ENCODE data around the gene SARM1. TPM values are rescaled to one million over a fixed set of nuclear protein-coding genes. Genes with fewer than 3 reads are reported as not detected.
A peak's percentile ranks its signal among the peaks of the same experiment; 100 is the strongest.

The SARM1 gene
- total RNA-seq, 1 experiment from 2014 or later, result 17.4 TPM

- Histone ChIP-seq H3K9me3 (ENCODE audit: control insufficient read depth, insufficient read depth, low read depth, low read length) (no peaks in the 10 kb centered on the region), H3K4me1 (ENCODE audit: control insufficient read depth, insufficient read depth, low read length) (peaks cover 8% of the 10 kb centered on the region; the same call in 1 of the 2 replicates), H3K36me3 (ENCODE audit: control insufficient read depth, insufficient read depth, low read length) (no peaks in the 10 kb centered on the region), H3K4me3 (ENCODE audit: low read depth in 2 of 2, low read length in 2 of 2) (no peak overlapping the region), H3K27ac (ENCODE audit: low read length) (no peak overlapping the region), H3K27me3 (ENCODE audit: control insufficient read depth, insufficient read depth, low read length) (no peaks in the 10 kb centered on the region)
- no TSS peak for BruUV-seq (replicated peaks)
- DNase-seq (ENCODE audit: low read depth, low spot score) (no peak), ATAC-seq (no peak)
- TF ChIP-seq SIN3A (IDR thresholded peaks at IDR 0.05; ENCODE audit: borderline replicate concordance, insufficient read depth, low read depth, low read length), result no peak
- peak; percentile 8; the same call in 1 of the 2 replicates for TF ChIP-seq POLR2AphosphoS5 (IDR thresholded peaks at IDR 0.05; ENCODE audit: low read depth, low read length)
- ChIA-PET POLR2A (no interaction called here), CTCF (interaction anchor here (1.0 kb wide), 1 partner anchor 19 kb away, joined by 3 read pairs; no protein-coding TSS in a partner anchor)
- intact Hi-C loops (cut with micrococcal nuclease; ENCODE audit: unreplicated experiment) (no loop called here), in situ Hi-C loops (cut with HindIII; ENCODE audit: low pct_unique_long_range_greater_than_20kb, low sequenced_read_pairs) (no loop called here)
Observed at GRCh38 chr17:28397275-28397674, 25.8 kb downstream of the SARM1 start.

DNA sequence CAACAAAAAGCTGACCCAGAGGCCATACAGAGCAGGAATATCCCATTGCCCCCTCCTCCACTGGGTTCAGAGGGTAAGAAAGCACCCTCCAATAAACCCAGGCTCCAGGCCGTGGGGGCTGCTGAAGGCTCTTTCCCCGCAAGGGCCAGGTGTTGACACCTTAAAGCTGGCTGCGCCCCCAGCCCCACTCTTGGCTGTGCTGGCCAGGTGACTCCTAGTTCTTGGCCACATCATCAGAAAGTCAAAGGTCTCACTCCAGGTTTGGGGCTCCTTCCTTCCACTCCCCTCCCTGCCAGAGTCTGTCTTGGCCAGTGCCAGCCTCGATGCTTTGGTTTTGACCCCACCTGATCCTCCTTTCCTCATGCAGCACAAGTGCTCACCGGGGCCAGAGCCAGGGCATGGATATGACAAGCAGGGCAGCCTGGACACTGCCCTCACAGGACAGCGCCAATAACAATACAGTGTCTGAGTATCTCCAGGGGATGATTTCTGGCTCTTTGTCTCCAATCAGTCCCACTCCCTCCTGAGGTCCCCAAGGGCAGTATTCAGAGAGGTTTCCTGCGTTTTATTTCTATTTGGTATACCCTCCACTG is 26.3 kb downstream of the SARM1 start:
- intact Hi-C loops (cut with micrococcal nuclease; ENCODE audit: unreplicated experiment) (no loop called here), in situ Hi-C loops (cut with HindIII; ENCODE audit: low pct_unique_long_range_greater_than_20kb, low sequenced_read_pairs) (no loop called here)
- POLR2A ChIA-PET, result no interaction called here
- TF ChIP-seq, protein P1, sequence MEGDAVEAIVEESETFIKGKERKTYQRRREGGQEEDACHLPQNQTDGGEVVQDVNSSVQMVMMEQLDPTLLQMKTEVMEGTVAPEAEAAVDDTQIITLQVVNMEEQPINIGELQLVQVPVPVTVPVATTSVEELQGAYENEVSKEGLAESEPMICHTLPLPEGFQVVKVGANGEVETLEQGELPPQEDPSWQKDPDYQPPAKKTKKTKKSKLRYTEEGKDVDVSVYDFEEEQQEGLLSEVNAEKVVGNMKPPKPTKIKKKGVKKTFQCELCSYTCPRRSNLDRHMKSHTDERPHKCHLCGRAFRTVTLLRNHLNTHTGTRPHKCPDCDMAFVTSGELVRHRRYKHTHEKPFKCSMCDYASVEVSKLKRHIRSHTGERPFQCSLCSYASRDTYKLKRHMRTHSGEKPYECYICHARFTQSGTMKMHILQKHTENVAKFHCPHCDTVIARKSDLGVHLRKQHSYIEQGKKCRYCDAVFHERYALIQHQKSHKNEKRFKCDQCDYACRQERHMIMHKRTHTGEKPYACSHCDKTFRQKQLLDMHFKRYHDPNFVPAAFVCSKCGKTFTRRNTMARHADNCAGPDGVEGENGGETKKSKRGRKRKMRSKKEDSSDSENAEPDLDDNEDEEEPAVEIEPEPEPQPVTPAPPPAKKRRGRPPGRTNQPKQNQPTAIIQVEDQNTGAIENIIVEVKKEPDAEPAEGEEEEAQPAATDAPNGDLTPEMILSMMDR (IDR thresholded peaks at IDR 0.05), result no peak
- TF ChIP-seq, protein P2, sequence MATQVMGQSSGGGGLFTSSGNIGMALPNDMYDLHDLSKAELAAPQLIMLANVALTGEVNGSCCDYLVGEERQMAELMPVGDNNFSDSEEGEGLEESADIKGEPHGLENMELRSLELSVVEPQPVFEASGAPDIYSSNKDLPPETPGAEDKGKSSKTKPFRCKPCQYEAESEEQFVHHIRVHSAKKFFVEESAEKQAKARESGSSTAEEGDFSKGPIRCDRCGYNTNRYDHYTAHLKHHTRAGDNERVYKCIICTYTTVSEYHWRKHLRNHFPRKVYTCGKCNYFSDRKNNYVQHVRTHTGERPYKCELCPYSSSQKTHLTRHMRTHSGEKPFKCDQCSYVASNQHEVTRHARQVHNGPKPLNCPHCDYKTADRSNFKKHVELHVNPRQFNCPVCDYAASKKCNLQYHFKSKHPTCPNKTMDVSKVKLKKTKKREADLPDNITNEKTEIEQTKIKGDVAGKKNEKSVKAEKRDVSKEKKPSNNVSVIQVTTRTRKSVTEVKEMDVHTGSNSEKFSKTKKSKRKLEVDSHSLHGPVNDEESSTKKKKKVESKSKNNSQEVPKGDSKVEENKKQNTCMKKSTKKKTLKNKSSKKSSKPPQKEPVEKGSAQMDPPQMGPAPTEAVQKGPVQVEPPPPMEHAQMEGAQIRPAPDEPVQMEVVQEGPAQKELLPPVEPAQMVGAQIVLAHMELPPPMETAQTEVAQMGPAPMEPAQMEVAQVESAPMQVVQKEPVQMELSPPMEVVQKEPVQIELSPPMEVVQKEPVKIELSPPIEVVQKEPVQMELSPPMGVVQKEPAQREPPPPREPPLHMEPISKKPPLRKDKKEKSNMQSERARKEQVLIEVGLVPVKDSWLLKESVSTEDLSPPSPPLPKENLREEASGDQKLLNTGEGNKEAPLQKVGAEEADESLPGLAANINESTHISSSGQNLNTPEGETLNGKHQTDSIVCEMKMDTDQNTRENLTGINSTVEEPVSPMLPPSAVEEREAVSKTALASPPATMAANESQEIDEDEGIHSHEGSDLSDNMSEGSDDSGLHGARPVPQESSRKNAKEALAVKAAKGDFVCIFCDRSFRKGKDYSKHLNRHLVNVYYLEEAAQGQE (IDR thresholded peaks at IDR 0.05; ENCODE audit: insufficient read depth in 1 of 2, low read depth in 2 of 2, low read length in 1 of 2), result no peak
- no peak for TF ChIP-seq TCF7L2 (IDR thresholded peaks at IDR 0.05; ENCODE audit: low read depth, low read length)
- TF ChIP-seq POLR2AphosphoS5 (IDR thresholded peaks at IDR 0.05; ENCODE audit: low read depth, low read length), result peak; percentile 18; the same call in 1 of the 2 replicates
- Histone ChIP-seq H3K4me3 (ENCODE audit: low read depth in 2 of 2, low read length in 2 of 2) (no peak overlapping the region), H3K27me3 (ENCODE audit: control insufficient read depth, insufficient read depth, low read length) (no peaks in the 10 kb centered on the region), H3K27ac (ENCODE audit: low read length) (no peak overlapping the region; the same call in 1 of the 2 replicates), H3K4me1 (ENCODE audit: control insufficient read depth, insufficient read depth, low read length) (peaks cover 8% of the 10 kb centered on the region; the same call in 1 of the 2 replicates), H3K9me3 (ENCODE audit: control insufficient read depth, insufficient read depth, low read depth, low read length) (no peaks in the 10 kb centered on the region), H3K36me3 (ENCODE audit: control insufficient read depth, insufficient read depth, low read length) (no peaks in the 10 kb centered on the region)
- BruUV-seq (replicated peaks), result no TSS peak
- ATAC-seq, result peak; percentile 35
- DNase-seq (ENCODE audit: low read depth, low spot score), result no peak
- CTCF ChIA-PET, result no interaction called here

- DNase-seq (ENCODE audit: low read depth, low spot score), result no peak
- H3K4me3 ChIP-seq (ENCODE audit: low read depth in 2 of 2, low read length in 2 of 2), result no peak overlapping the region
- POLR2A ChIA-PET, result no interaction called here
- intact Hi-C loops (cut with micrococcal nuclease; ENCODE audit: unreplicated experiment), result no loop called here
- no peak for TF ChIP-seq SIN3A (IDR thresholded peaks at IDR 0.05; ENCODE audit: borderline replicate concordance, insufficient read depth, low read depth, low read length)
- TF ChIP-seq POLR2AphosphoS5 (IDR thresholded peaks at IDR 0.05; ENCODE audit: low read depth, low read length), result 0 out of 2 replicates have a peak, but pooled peaks have one; percentile 7
- no peak overlapping the region; the same call in 1 of the 2 replicates for H3K27ac ChIP-seq (ENCODE audit: low read length)
- H3K36me3 ChIP-seq (ENCODE audit: control insufficient read depth, insufficient read depth, low read length), result no peaks in the 10 kb centered on the region
- ATAC-seq, result peak; percentile 12
- no TSS peak for BruUV-seq (replicated peaks)
- CTCF ChIA-PET, result no interaction called here
- H3K9me3 ChIP-seq (ENCODE audit: control insufficient read depth, insufficient read depth, low read depth, low read length), result no peaks in the 10 kb centered on the region
- in situ Hi-C loops (cut with HindIII; ENCODE audit: low pct_unique_long_range_greater_than_20kb, low sequenced_read_pairs), result no loop called here
- no peaks in the 10 kb centered on the region for H3K27me3 ChIP-seq (ENCODE audit: control insufficient read depth, insufficient read depth, low read length)
- H3K4me1 ChIP-seq (ENCODE audit: control insufficient read depth, insufficient read depth, low read length), result peaks cover 8% of the 10 kb centered on the region; the same call in 1 of the 2 replicates
Observed at GRCh38 chr17:28398280-28398981, 26.9 kb downstream of the SARM1 start.

Data from Panc1 (cell line).